B cell (primary cell): ENCODE measurements around the gene SLC27A1. TPM values are rescaled to one million over a fixed set of nuclear protein-coding genes. Genes with fewer than 3 reads are reported as not detected.

Experiments
- ATAC-seq: fragments of 200-7000 bp; cut with Tn5 transposase; one replicate; pipeline ENCODE4 v1.10.0; 2021; ENCODE audit warnings: low read depth, mild to moderate bottlenecking, moderate number of reproducible peaks, moderate library complexity
- CTCF ChIA-PET: fragments of 350-600 bp; sonication (Branson Sonifier 250); formaldehyde crosslinking; loops from one replicate; lab custom pipeline; 2021; ENCODE audit warnings: antibody characterized with exemption, inconsistent platforms; lab: Charles Lee
- POLR2A ChIA-PET: fragments of 350-600 bp; sonication (Branson Sonifier 250); formaldehyde crosslinking; loops from one replicate; lab custom pipeline; 2021; ENCODE audit warnings: antibody characterized with exemption; lab: Charles Lee
- DNase-seq: peaks from one replicate; pipeline ENCODE4 v3.0.0; 2013
- H2AFZ ChIP-seq: 2 replicates; pipeline ENCODE4 v1.6.1; 2012; ENCODE audit warnings: mild to moderate bottlenecking, low read depth, low read length; ENCODE audit not compliant: insufficient read depth, poor library complexity, severe bottlenecking
- H3K27ac ChIP-seq, 2 donors: 1 replicate in 1 of 2; 2 replicates in 1 of 2; pipeline ENCODE4 v1.5.1; 2012 to 2013; ENCODE audit warnings: low read length in 2 of 2, mild to moderate bottlenecking in 2 of 2, moderate library complexity in 1 of 2
- H3K27me3 ChIP-seq, 4 experiments: fragments of 200-600 bp in 1 of 4; sonication (generic) in 1 of 4; replicated peaks in 1 of 4; 1 replicate in 2 of 4; 2 replicates in 2 of 4; pipeline versions ENCODE4 v1.6.1 to v1.7.0; 2013 to 2016; ENCODE audit warnings: low read length in 3 of 4, mild to moderate bottlenecking in 2 of 4, mixed read lengths in 1 of 4, moderate library complexity in 1 of 4; ENCODE audit not compliant: insufficient read depth in 4 of 4, control insufficient read depth in 3 of 4; ENCODE audit errors: control extremely low read depth in 1 of 4
- H3K36me3 ChIP-seq, 2 experiments: replicated peaks in 1 of 2; 1 replicate in 1 of 2; 2 replicates in 1 of 2; pipeline versions ENCODE4 v1.6.1 to v1.7.1; 2013; ENCODE audit warnings: low read length in 1 of 2; ENCODE audit not compliant: insufficient read depth in 2 of 2, control insufficient read depth in 1 of 2; ENCODE audit errors: control extremely low read depth in 1 of 2, extremely low read depth in 1 of 2
- H3K4me1 ChIP-seq, 2 donors: fragments of 200-600 bp in 1 of 2; sonication (generic) in 1 of 2; 1 replicate in 1 of 2; 2 replicates in 1 of 2; pipeline versions ENCODE4 v1.5.1 to v1.6.1; 2013 to 2017; ENCODE audit warnings: low read length in 2 of 2; ENCODE audit not compliant: control insufficient read depth in 2 of 2, insufficient read depth in 2 of 2
- H3K4me2 ChIP-seq: replicated peaks from 2 replicates; pipeline ENCODE3; 2012; ENCODE audit warnings: mild to moderate bottlenecking, low read depth, low read length; ENCODE audit not compliant: poor library complexity, severe bottlenecking
- H3K4me3 ChIP-seq, 5 experiments: fragments of 200-600 bp in 1 of 5; sonication (generic) in 1 of 5; 1 replicate in 3 of 5; 2 replicates in 2 of 5; pipeline versions ENCODE4 v1.5.1 to v1.7.0; 2011 to 2016; ENCODE audit warnings: low read length in 4 of 5, mild to moderate bottlenecking in 4 of 5, low read depth in 2 of 5, control low read depth in 1 of 5, moderate library complexity in 1 of 5; ENCODE audit not compliant: insufficient read depth in 1 of 5; ENCODE audit errors: control extremely low read depth in 1 of 5, extremely low read depth in 1 of 5
- H3K79me2 ChIP-seq: fragments of 200-600 bp; sonication (generic); one replicate; pipeline ENCODE4 v1.6.0; 2016; ENCODE audit warnings: low read length; ENCODE audit not compliant: control insufficient read depth, insufficient read depth
- H3K9ac ChIP-seq: fragments of 200-600 bp; sonication (generic); 2 replicates; pipeline ENCODE4 v1.6.1; 2017; ENCODE audit warnings: mild to moderate bottlenecking, low read length, moderate library complexity
- H3K9me3 ChIP-seq, 3 donors: one replicate each; pipeline versions ENCODE4 v1.6.1 to v1.7.1; 2013; ENCODE audit warnings: low read length in 2 of 3; ENCODE audit not compliant: control insufficient read depth in 2 of 3, insufficient read depth in 1 of 3; ENCODE audit errors: control extremely low read depth in 1 of 3
- H4K20me1 ChIP-seq: 2 replicates; pipeline ENCODE4 v1.6.0; 2012; ENCODE audit warnings: mild to moderate bottlenecking, low read length; ENCODE audit not compliant: insufficient read depth, control insufficient read depth, poor library complexity, severe bottlenecking
- H3K27ac Mint-ChIP-seq: one replicate; pipeline ENCODE4 v1.8.0; 2021; ENCODE audit warnings: mixed read lengths
- H3K27me3 Mint-ChIP-seq: one replicate; pipeline ENCODE4 v1.8.0; 2021; ENCODE audit warnings: mixed read lengths
- H3K4me1 Mint-ChIP-seq: one replicate; pipeline ENCODE4 v1.8.0; 2021; ENCODE audit warnings: mixed read lengths
- H3K4me3 Mint-ChIP-seq: one replicate; pipeline ENCODE4 v1.8.0; 2021; ENCODE audit warnings: mixed read lengths
- H3K9me3 Mint-ChIP-seq: one replicate; pipeline ENCODE4 v1.8.0; 2022; ENCODE audit warnings: mixed read lengths; ENCODE audit not compliant: insufficient read depth
- EZH2 ChIP-seq: IDR thresholded peaks from 2 replicates; pipeline ENCODE4 v1.6.1; 2012; ENCODE audit warnings: borderline replicate concordance, low read depth, mild to moderate bottlenecking, moderate library complexity, low read length; ENCODE audit not compliant: insufficient read depth, poor library complexity, severe bottlenecking
- WGBS: methylation state at CpG from one replicate; pipeline ENCODE4 v1.1.5; 2013; ENCODE audit warnings: missing lambda C conversion rate; ENCODE audit not compliant: insufficient coverage; 5-methylcytosine and 5-hydroxymethylcytosine counted together
- intact Hi-C: fragments of 100-400 bp; cut with micrococcal nuclease; formaldehyde crosslinking; loops from one replicate; pipeline ENCODE4 v1.10.0; 2022
- polyA plus RNA-seq: library from polyadenylated mRNA; depleted of rRNA; stranded (reverse); fragments of >200 nt; gene quantifications from 2 replicates; pipeline ENCODE4 v1.2.3, GENCODE V29; 2012
- total RNA-seq, 2 donors: library from RNA; stranded (reverse); fragments of 120-200 nt in 1 of 2; gene quantifications; 1 replicate in 1 of 2; 2 replicates in 1 of 2; pipeline versions ENCODE4 v1.2.3 to v1.2.4, GENCODE V29; 2013 to 2022
- TF ChIP-seq, protein P1 (sequence below): fragments of 200-600 bp; IDR thresholded peaks from one replicate; pipeline ENCODE4 v1.8.0; 2022; ENCODE audit warnings: antibody characterized with exemption, mild to moderate bottlenecking

SLC27A1 gene
- total and polyA plus RNA-seq, 2 donors (not counting 1 experiment from before 2014, with no cell fraction given), result 5.1 to 9.5 TPM

DNA sequence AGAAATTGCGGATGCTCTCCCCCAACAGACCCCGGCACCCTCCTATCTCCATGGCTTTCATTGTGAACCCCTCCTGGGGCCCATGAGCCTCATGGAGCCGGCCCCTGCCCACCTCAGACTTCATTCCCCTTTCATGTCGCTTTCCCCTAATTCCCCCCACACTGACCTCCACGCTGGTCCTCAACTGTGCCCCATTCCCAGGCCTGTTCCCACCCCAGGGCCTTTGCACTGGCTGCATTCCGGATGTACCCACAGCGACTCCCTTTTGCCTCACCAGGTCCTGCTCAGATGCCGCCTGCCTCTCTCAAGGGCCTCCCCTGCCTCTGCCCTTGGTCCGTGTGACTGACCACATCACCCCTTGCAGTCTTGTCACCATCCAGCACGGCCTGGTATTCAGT, 13.3 kb downstream of the SLC27A1 start:
- ChIA-PET POLR2A (no interaction called here), CTCF (no interaction called here)
- H3K36me3 ChIP-seq, result no peaks in the 10 kb centered on the region
- Mint-ChIP-seq H3K9me3 (no peaks in the 10 kb centered on the region), H3K4me3 (no peak overlapping the region), H3K4me1 (peaks cover 5% of the 10 kb centered on the region), H3K27me3 (no peaks in the 10 kb centered on the region), H3K27ac (no peak overlapping the region)
- ATAC-seq (no peak), DNase-seq (no peak)
- no peaks in the 10 kb centered on the region for H3K9me3 ChIP-seq
- 97% methylated on average over 9 of the region's 10 CpGs for WGBS
- H3K27ac ChIP-seq, result no peak overlapping the region
- no peak overlapping the region for H3K4me2 ChIP-seq
- TF ChIP-seq EZH2, result no peak
- TF ChIP-seq, protein P1, sequence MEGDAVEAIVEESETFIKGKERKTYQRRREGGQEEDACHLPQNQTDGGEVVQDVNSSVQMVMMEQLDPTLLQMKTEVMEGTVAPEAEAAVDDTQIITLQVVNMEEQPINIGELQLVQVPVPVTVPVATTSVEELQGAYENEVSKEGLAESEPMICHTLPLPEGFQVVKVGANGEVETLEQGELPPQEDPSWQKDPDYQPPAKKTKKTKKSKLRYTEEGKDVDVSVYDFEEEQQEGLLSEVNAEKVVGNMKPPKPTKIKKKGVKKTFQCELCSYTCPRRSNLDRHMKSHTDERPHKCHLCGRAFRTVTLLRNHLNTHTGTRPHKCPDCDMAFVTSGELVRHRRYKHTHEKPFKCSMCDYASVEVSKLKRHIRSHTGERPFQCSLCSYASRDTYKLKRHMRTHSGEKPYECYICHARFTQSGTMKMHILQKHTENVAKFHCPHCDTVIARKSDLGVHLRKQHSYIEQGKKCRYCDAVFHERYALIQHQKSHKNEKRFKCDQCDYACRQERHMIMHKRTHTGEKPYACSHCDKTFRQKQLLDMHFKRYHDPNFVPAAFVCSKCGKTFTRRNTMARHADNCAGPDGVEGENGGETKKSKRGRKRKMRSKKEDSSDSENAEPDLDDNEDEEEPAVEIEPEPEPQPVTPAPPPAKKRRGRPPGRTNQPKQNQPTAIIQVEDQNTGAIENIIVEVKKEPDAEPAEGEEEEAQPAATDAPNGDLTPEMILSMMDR, result no peak
- no peaks in the 10 kb centered on the region for H3K27me3 ChIP-seq
- intact Hi-C loops, result no loop called here
- H3K9ac ChIP-seq, result no peak overlapping the region
- no peak overlapping the region for H2AFZ ChIP-seq
- H4K20me1 ChIP-seq, result no peaks in the 10 kb centered on the region
- H3K4me1 ChIP-seq, result peaks cover 5 to 12% of the 10 kb centered on the region in 2 donors
- H3K4me3 ChIP-seq, result no peak overlapping the region
- H3K79me2 ChIP-seq, result no peaks in the 10 kb centered on the region

DNA sequence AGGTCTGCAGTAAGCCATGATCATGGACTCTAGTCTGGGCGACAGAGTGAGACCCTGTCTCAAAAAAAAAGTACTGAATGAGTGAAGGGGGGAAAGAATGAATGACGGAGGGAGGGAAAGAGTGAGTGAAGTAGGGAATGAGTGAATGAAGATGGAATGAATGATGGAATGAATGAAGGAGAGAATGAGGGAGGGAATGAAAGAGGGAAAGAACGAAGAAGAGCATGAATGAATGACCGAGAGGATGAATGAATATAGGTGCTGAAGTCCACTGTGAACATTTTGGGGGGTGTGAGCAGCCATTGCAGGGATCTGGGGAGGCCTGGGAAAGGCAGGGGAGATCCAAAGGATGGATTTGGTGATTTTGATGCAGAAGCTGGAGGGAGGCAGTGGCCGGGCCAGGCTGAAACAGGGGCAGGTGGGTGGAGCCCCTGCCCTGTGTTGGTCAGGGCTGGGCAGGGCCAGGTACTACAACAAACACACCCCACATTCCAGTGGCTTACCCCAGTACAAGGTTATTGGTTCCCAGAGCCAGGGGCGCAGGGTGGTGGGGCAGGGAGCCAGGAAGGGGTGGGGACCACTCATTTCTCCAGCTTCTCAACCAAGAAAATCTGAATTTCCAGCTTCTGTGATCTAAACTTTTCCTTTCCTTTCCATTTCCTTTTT, 14.3 kb downstream of the SLC27A1 start:
- Mint-ChIP-seq H3K9me3 (no peaks in the 10 kb centered on the region), H3K4me1 (peaks cover 11% of the 10 kb centered on the region), H3K4me3 (no peak overlapping the region), H3K27me3 (no peaks in the 10 kb centered on the region), H3K27ac (no peak overlapping the region)
- Histone ChIP-seq H3K9ac (no peak overlapping the region), H3K4me2 (no peak overlapping the region), H3K27me3 (no peaks in the 10 kb centered on the region), H4K20me1 (no peaks in the 10 kb centered on the region), H3K36me3 (no peaks in the 10 kb centered on the region), H3K4me1 (peaks cover 9 to 20% of the 10 kb centered on the region in 2 donors), H3K27ac (no peak overlapping the region), H2AFZ (no peak overlapping the region), H3K4me3 (no peak overlapping the region), H3K9me3 (no peaks in the 10 kb centered on the region), H3K79me2 (no peaks in the 10 kb centered on the region)
- DNase-seq (no peak), ATAC-seq (no peak)
- intact Hi-C loops, result no loop called here
- TF ChIP-seq, protein P1, result no peak
- TF ChIP-seq EZH2, result no peak
- ChIA-PET CTCF (interaction anchor here (0.6 to 1.9 kb wide), 2 partner anchors 9 to 11 kb away, joined by 3 to 5 read pairs; no protein-coding TSS in a partner anchor), POLR2A (no interaction called here)
- WGBS, result 88% methylated on average over 5 of the region's 6 CpGs
